HepG2 (cell line): Measurements from ENCODE around the gene CPED1. TPM values are rescaled to one million over a fixed set of nuclear protein-coding genes. Genes with fewer than 3 reads are reported as not detected.

Source experiments
- ATAC-seq: fragments of 200-7000 bp; cut with Tn5 transposase; 3 replicates; pipeline ENCODE4 v1.9.1; 2020; ENCODE audit warnings: mild to moderate bottlenecking, moderate library complexity
- BruUV-seq: library from RNA; stranded (reverse); fragments of 400-500 nt; replicated peaks from 2 replicates; lab custom pipeline; 2021; lab: Mats Ljungman, UMichigan
- CTCF ChIA-PET: fragments of 300-600 bp; formaldehyde crosslinking; extraction: SDS; loops from one replicate; lab custom pipeline; 2021; ENCODE audit warnings: low total read pairs, inconsistent platforms, low intra/inter-chr PET ratio; lab: Yijun Ruan, JAX
- POLR2A ChIA-PET: fragments of 350-600 bp; sonication (Branson Sonifier 250); formaldehyde crosslinking; loops from one replicate; lab custom pipeline; 2020; ENCODE audit warnings: antibody characterized with exemption, inconsistent platforms; lab: Yijun Ruan, JAX
- DNase-seq: peaks from one replicate; pipeline ENCODE4 v3.0.0-alpha.2; 2015; ENCODE audit warnings: low spot score
- FAIRE-seq: peaks from 3 replicates; lab custom pipeline; 2011; peaks lifted over from hg19 to GRCh38; lab: Jason Lieb, UNC
- H2AFZ ChIP-seq: one replicate; pipeline ENCODE4 v1.6.1; 2011; ENCODE audit warnings: low read length, inconsistent platforms
- H3K27ac ChIP-seq: fragments of 300-600 bp; 3 replicates; pipeline ENCODE4 v1.8.0; 2011; ENCODE audit warnings: mixed run types, mild to moderate bottlenecking, mixed read lengths, low read length, inconsistent platforms; ENCODE audit not compliant: insufficient read depth; ENCODE audit errors: extremely low read length
- H3K27me3 ChIP-seq, 2 experiments: fragments of 200-600 bp in 1 of 2; 2 replicates in 1 of 2; 3 replicates in 1 of 2; pipeline versions ENCODE4 v1.6.0 to v1.8.0; 2011; ENCODE audit warnings: low read length in 2 of 2, mild to moderate bottlenecking in 2 of 2, moderate library complexity in 2 of 2, inconsistent platforms in 1 of 2; ENCODE audit not compliant: insufficient read depth in 2 of 2, control insufficient read depth in 1 of 2
- H3K36me3 ChIP-seq, 2 experiments: fragments of 200-600 bp in 1 of 2; replicated peaks in 1 of 2; 2 replicates in 1 of 2; 3 replicates in 1 of 2; pipeline versions ENCODE4 v1.5.1 to v1.8.0; 2011; ENCODE audit warnings: low read length in 2 of 2, inconsistent platforms in 1 of 2; ENCODE audit not compliant: insufficient read depth in 2 of 2, control insufficient read depth in 1 of 2
- H3K4me1 ChIP-seq: 2 replicates; pipeline ENCODE4 v1.5.1; 2012; ENCODE audit warnings: low read length, inconsistent platforms; ENCODE audit not compliant: insufficient read depth
- H3K4me2 ChIP-seq: 2 replicates; pipeline ENCODE4 v1.6.0; 2011; ENCODE audit warnings: low read depth, low read length, inconsistent platforms
- H3K4me3 ChIP-seq, 3 experiments: fragments of 200-600 bp in 1 of 3; sonication (generic), shearing (Covaris generic) in 1 of 3; replicated peaks in 1 of 3; 2 replicates each; pipeline ENCODE4 v1.5.1; 2011 to 2016; ENCODE audit warnings: low read length in 3 of 3, inconsistent platforms in 2 of 3, low read depth in 2 of 3, mild to moderate bottlenecking in 2 of 3, control low read depth in 1 of 3, mixed read lengths in 1 of 3; ENCODE audit not compliant: insufficient read depth in 1 of 3
- H3K79me2 ChIP-seq: one replicate; pipeline ENCODE4 v1.6.1; 2011; ENCODE audit warnings: low read length, inconsistent platforms; ENCODE audit not compliant: insufficient read depth
- H3K9ac ChIP-seq: 2 replicates; pipeline ENCODE4 v1.6.0; 2011; ENCODE audit warnings: mild to moderate bottlenecking, low read depth, low read length, inconsistent platforms; ENCODE audit not compliant: insufficient read depth
- H3K9me3 ChIP-seq: 2 replicates; pipeline ENCODE4 v1.5.1; 2012; ENCODE audit warnings: mild to moderate bottlenecking, low read length
- H4K20me1 ChIP-seq: 2 replicates; pipeline ENCODE4 v1.6.0; 2011; ENCODE audit warnings: inconsistent platforms, mild to moderate bottlenecking, low read length, moderate library complexity; ENCODE audit not compliant: insufficient read depth
- ELF3 ChIP-seq: IDR thresholded peaks from 2 replicates; pipeline ENCODE4 v1.6.1; 2016; ENCODE audit warnings: missing genetic modification reagents, missing compliant biosample characterization
- FOXM1 ChIP-seq: sonication (generic); formaldehyde crosslinking; IDR thresholded peaks from 2 replicates; pipeline ENCODE4 v1.5.0; 2020; ENCODE audit warnings: missing genetic modification reagents
- HIC2 ChIP-seq: sonication (generic); formaldehyde crosslinking; IDR thresholded peaks from 2 replicates; pipeline ENCODE4 v1.9.0; 2022; ENCODE audit warnings: low read depth, missing genetic modification reagents
- HMG20A ChIP-seq: IDR thresholded peaks from 2 replicates; pipeline ENCODE4 v1.6.1; 2016; ENCODE audit warnings: borderline replicate concordance
- MAF1 ChIP-seq: sonication (generic); formaldehyde crosslinking; IDR thresholded peaks from 2 replicates; pipeline ENCODE4 v1.5.0; 2020; ENCODE audit warnings: missing genetic modification reagents, borderline replicate concordance
- MATR3 ChIP-seq: sonication (generic); formaldehyde crosslinking; IDR thresholded peaks from 2 replicates; pipeline ENCODE4 v1.4.0; 2020; ENCODE audit warnings: missing genetic modification reagents
- NCOR1 ChIP-seq: fragments of 200-600 bp; sonication (generic); IDR thresholded peaks from 2 replicates; pipeline ENCODE4 v1.7.0; 2017; ENCODE audit warnings: antibody characterized with exemption, low read length, borderline replicate concordance
- NFATC3 ChIP-seq: sonication (generic); formaldehyde crosslinking; IDR thresholded peaks from 2 replicates; pipeline ENCODE4 v1.5.1; 2020; ENCODE audit warnings: mild to moderate bottlenecking, missing genetic modification reagents
- TEF ChIP-seq: sonication (generic); formaldehyde crosslinking; IDR thresholded peaks from 2 replicates; pipeline ENCODE4 v1.5.0; 2020; ENCODE audit warnings: missing genetic modification reagents
- THAP11 ChIP-seq: IDR thresholded peaks from 2 replicates; pipeline ENCODE4 v1.6.1; 2016; ENCODE audit warnings: missing biosample characterization, missing genetic modification reagents
- TOE1 ChIP-seq: sonication (generic); formaldehyde crosslinking; IDR thresholded peaks from 2 replicates; pipeline ENCODE4 v1.4.0; 2020; ENCODE audit warnings: mild to moderate bottlenecking, missing genetic modification reagents
- U2AF2 ChIP-seq: fragments of 200-400 bp; formaldehyde crosslinking; IDR thresholded peaks from 2 replicates; pipeline ENCODE4 v1.6.1; 2017; ENCODE audit warnings: low read depth, mild to moderate bottlenecking, low read length
- ZBTB42 ChIP-seq: sonication (generic); formaldehyde crosslinking; IDR thresholded peaks from 2 replicates; pipeline ENCODE4 v1.5.0; 2020; ENCODE audit warnings: mild to moderate bottlenecking, missing genetic modification reagents
- ZNF136 ChIP-seq: sonication (generic); formaldehyde crosslinking; IDR thresholded peaks from 2 replicates; pipeline ENCODE4 v1.8.1; 2022; ENCODE audit warnings: low read depth, mild to moderate bottlenecking, moderate library complexity, missing genetic modification reagents
- ZNF556 ChIP-seq: sonication (generic); formaldehyde crosslinking; IDR thresholded peaks from 2 replicates; pipeline ENCODE4 v1.4.0; 2020; ENCODE audit warnings: mild to moderate bottlenecking, missing genetic modification reagents, borderline replicate concordance
- ZNF672 ChIP-seq: sonication (generic); formaldehyde crosslinking; IDR thresholded peaks from 2 replicates; pipeline ENCODE4 v1.8.1; 2022; ENCODE audit warnings: missing genetic modification reagents
- ZNF691 ChIP-seq: sonication (generic); formaldehyde crosslinking; IDR thresholded peaks from 2 replicates; pipeline ENCODE4 v1.4.0; 2020; ENCODE audit warnings: missing genetic modification reagents, low read depth, mild to moderate bottlenecking, borderline replicate concordance
- ZNF704 ChIP-seq: sonication (generic); formaldehyde crosslinking; IDR thresholded peaks from 2 replicates; pipeline ENCODE4 v1.8.1; 2023; ENCODE audit warnings: mild to moderate bottlenecking, inconsistent platforms, moderate library complexity, missing genetic modification reagents, borderline replicate concordance
- WGBS: methylation state at CpG from one replicate; pipeline ENCODE4 v1.1.6; 2017; ENCODE audit warnings: low lambda C conversion rate; 5-methylcytosine and 5-hydroxymethylcytosine counted together
- in situ Hi-C: cut with HindIII; loops from 2 replicates; pipeline ENCODE4 v1.10.0; 2017; ENCODE audit warnings: low pct_unique_long_range_greater_than_20kb; ENCODE audit not compliant: extremely low pct_ligation_motif_present
- intact Hi-C: fragments of 100-400 bp; cut with micrococcal nuclease; formaldehyde crosslinking; loops from one replicate; pipeline ENCODE4 v1.10.0; 2022; ENCODE audit not compliant: unreplicated experiment
- polyA plus RNA-seq, 8 experiments: library from polyadenylated mRNA; depleted of rRNA in 3 of 8; stranded (reverse) in 7 of 8; unstranded in 1 of 8; fragments of >200 nt; fragmentation: Illumina TruSeq in 4 of 8; extraction: Trizol in 4 of 8; gene quantifications; 2 replicates each; pipeline versions ENCODE4 v1.2.1 to v1.2.3, GENCODE V29; 2011 to 2016; ENCODE audit warnings: low read depth in 4 of 8, missing spikeins in 1 of 8, mixed read lengths in 1 of 8; ENCODE audit not compliant: insufficient read depth in 1 of 8
- total RNA-seq, 5 experiments: library from RNA; depleted of rRNA; stranded (reverse); fragments of >200 nt; fragmentation: Illumina TruSeq; extraction: Trizol; gene quantifications; 2 replicates each; pipeline ENCODE4 v1.2.3, GENCODE V29; 2016; ENCODE audit warnings: low read depth in 1 of 5

CPED1 gene
- total and polyA plus RNA-seq, 2 of the 13 experiments (the other 11 are each of a cell fraction or from before 2014, with no cell fraction given), result 11.5 to 27.0 TPM

GRCh38 chr7:121334875-121335648 is 346.6 kb downstream of the CPED1 start (continued):
- TF ChIP-seq ZNF691 (CRISPR knock-in tag) (no peak), ZNF556 (CRISPR knock-in tag) (no peak), ZNF672 (no peak), NFATC3 (CRISPR knock-in tag) (no peak), U2AF2 (no peak)

- H3K9ac ChIP-seq, result no peak overlapping the region
- no peak overlapping the region for H3K4me2 ChIP-seq
- H2AFZ ChIP-seq, result no peak overlapping the region
- no peak overlapping the region for H3K27ac ChIP-seq
- ATAC-seq, result no peak
- DNase-seq, result no peak
- intact Hi-C loops, result no loop called here
- no TSS peak for BruUV-seq
- in situ Hi-C loops, result no loop called here
- peaks cover 0 to 22% of the 10 kb centered on the region in 2 experiments; a peak in 1 of 5 replicates for H3K27me3 ChIP-seq
- CTCF ChIA-PET, result no interaction called here
- FAIRE-seq, result no peak
- no peaks in the 10 kb centered on the region for H3K79me2 ChIP-seq
- H3K9me3 ChIP-seq, result no peaks in the 10 kb centered on the region
- no peaks in the 10 kb centered on the region for H4K20me1 ChIP-seq
- H3K36me3 ChIP-seq, result no peaks in the 10 kb centered on the region
- POLR2A ChIA-PET, result no interaction called here
- 1% methylated on average over 3 of the region's 3 CpGs for WGBS
- H3K4me1 ChIP-seq, result no peaks in the 10 kb centered on the region
- no peak overlapping the region for H3K4me3 ChIP-seq
- no peak for TF ChIP-seq MATR3
- no peak for TF ChIP-seq THAP11 (CRISPR knock-in tag)
- no peak for TF ChIP-seq NCOR1
- no peak for TF ChIP-seq ZNF136 (CRISPR knock-in tag)
- TF ChIP-seq ZNF704, result no peak
- TF ChIP-seq HMG20A (CRISPR knock-in tag), result no peak
- no peak for TF ChIP-seq FOXM1 (CRISPR knock-in tag)
- TF ChIP-seq ZBTB42 (CRISPR knock-in tag), result no peak
- no peak for TF ChIP-seq TEF
- no peak for TF ChIP-seq ELF3 (CRISPR knock-in tag)
- no peak for TF ChIP-seq TOE1 (CRISPR knock-in tag)
- TF ChIP-seq MAF1 (CRISPR knock-in tag), result no peak
- no peak for TF ChIP-seq HIC2 (CRISPR knock-in tag)
Measured at GRCh38 chr7:121336579-121336978, 348.1 kb downstream of the CPED1 start.
